Measurements from ENCODE around the gene MTMR3. TPM values are rescaled to one million over a fixed set of nuclear protein-coding genes. Genes with fewer than 3 reads are reported as not detected.

Gene MTMR3
- total RNA-seq, 2 experiments from 2014 or later: 17.6 to 22.2 TPM

DNA sequence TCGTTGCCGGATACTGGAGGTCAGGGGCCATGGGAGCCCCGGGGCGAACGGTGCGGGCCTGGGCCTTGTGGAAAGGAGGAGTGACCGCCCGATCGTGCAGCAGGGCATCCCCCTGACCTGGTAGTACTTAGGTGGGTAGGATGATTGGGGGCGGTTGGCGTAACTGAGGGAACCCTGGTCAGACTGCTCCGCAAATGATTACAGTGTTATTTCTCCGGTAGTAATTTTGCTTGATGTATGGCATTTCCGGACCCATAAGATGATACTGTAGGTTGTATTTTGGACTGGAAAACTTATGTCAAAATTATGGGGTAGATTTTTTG is 762 bp downstream of the MTMR3 start:
- intact Hi-C loops (cut with micrococcal nuclease; ENCODE audit: unreplicated experiment): loop anchor here (2.0 to 5.0 kb wide), 2 partner anchors 45 to 116 kb away; partner anchors contain the start of genes ASCC2, UQCR10 and ZMAT5
- DNase-seq (ENCODE audit: low spot score): no peak
- POLR2A ChIA-PET: interaction anchor here (0.6 kb wide), 1 partner anchor 1934 kb away, joined by 4 read pairs; no protein-coding TSS in a partner anchor
- peaks cover 17% of the 10 kb centered on the region; the same call in 1 of the 2 replicates for H3K79me2 ChIP-seq (ENCODE audit: insufficient read depth, low read depth, low read length)
- peak overlapping the region; percentile 52 for H3K27ac ChIP-seq (ENCODE audit: low read depth, low read length, poor library complexity, severe bottlenecking)
- peak overlapping the region; percentile 83 for H3K4me2 ChIP-seq (ENCODE audit: low read length)
- no peaks in the 10 kb centered on the region for H3K9me3 ChIP-seq (ENCODE audit: low read length)
- no TSS peak for BruUV-seq (replicated peaks)
- no peaks in the 10 kb centered on the region for H3K9me2 ChIP-seq (ENCODE audit: insufficient read depth, low read length)
- TF ChIP-seq CTCF (conservative IDR thresholded peaks at IDR 0.05; ENCODE audit: low read length): no peak
- TF ChIP-seq EZH2phosphoT487 (IDR thresholded peaks at IDR 0.05; ENCODE audit: borderline replicate concordance, low read depth, low read length): no peak
- CTCF ChIA-PET (ENCODE audit: unreplicated experiment): no interaction called here
- H3K4me3 ChIP-seq (ENCODE audit: low read depth, low read length, poor library complexity, severe bottlenecking): peak overlapping the region; percentile 98
- no peaks in the 10 kb centered on the region for H4K20me1 ChIP-seq (ENCODE audit: insufficient read depth, low read length)
- H3K36me3 ChIP-seq (ENCODE audit: insufficient read depth, low read length): no peaks in the 10 kb centered on the region
- peaks cover 5% of the 10 kb centered on the region for H3K4me1 ChIP-seq (ENCODE audit: insufficient read depth, low read length, poor library complexity, severe bottlenecking)
- peak overlapping the region; percentile 90 for H2AFZ ChIP-seq (ENCODE audit: low read length)

DNA sequence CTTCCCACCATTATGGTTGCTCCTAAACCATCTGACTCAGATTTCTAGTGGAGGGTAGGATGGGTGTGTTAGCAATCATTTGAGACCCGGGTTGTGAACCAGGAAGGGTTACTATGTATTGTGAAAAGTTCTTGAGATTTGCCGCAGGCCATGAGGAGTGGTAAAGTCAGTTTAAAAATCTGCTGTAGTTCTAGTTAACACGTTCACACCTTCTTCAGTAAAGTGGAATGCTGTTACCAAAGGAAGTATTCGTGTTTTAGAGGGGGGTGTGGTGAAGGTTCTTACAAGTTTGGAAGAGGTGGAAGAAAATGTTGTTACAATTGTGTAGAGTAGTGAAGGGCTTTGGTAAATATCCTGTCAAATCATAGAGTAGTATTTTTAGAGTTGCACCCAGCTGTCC is 2.6 kb downstream of the MTMR3 start:
- no peaks in the 10 kb centered on the region for H3K9me2 ChIP-seq (ENCODE audit: insufficient read depth, low read length)
- no peaks in the 10 kb centered on the region for H3K36me3 ChIP-seq (ENCODE audit: insufficient read depth, low read length)
- CTCF ChIA-PET (ENCODE audit: unreplicated experiment): no interaction called here
- no peak overlapping the region for H2AFZ ChIP-seq (ENCODE audit: low read length)
- no peak overlapping the region for H3K4me3 ChIP-seq (ENCODE audit: low read depth, low read length, poor library complexity, severe bottlenecking)
- no peaks in the 10 kb centered on the region for H3K9me3 ChIP-seq (ENCODE audit: low read length)
- POLR2A ChIA-PET: no interaction called here
- H4K20me1 ChIP-seq (ENCODE audit: insufficient read depth, low read length): no peaks in the 10 kb centered on the region; the same call in 1 of the 2 replicates
- intact Hi-C loops (cut with micrococcal nuclease; ENCODE audit: unreplicated experiment): no loop called here
- no peak overlapping the region for H3K4me2 ChIP-seq (ENCODE audit: low read length)
- H3K4me1 ChIP-seq (ENCODE audit: insufficient read depth, low read length, poor library complexity, severe bottlenecking): peaks cover 5% of the 10 kb centered on the region
- H3K27ac ChIP-seq (ENCODE audit: low read depth, low read length, poor library complexity, severe bottlenecking): no peak overlapping the region
- peaks cover 18% of the 10 kb centered on the region; the same call in 1 of the 2 replicates for H3K79me2 ChIP-seq (ENCODE audit: insufficient read depth, low read depth, low read length)
- no peak for DNase-seq (ENCODE audit: low spot score)
- BruUV-seq (replicated peaks): no TSS peak
- TF ChIP-seq CTCF (conservative IDR thresholded peaks at IDR 0.05; ENCODE audit: low read length) (no peak), EZH2phosphoT487 (IDR thresholded peaks at IDR 0.05; ENCODE audit: borderline replicate concordance, low read depth, low read length) (no peak)

GRCh38 chr22:29886596-29886995 is 3.6 kb downstream of the MTMR3 start:
- no peak overlapping the region for H3K27ac ChIP-seq (ENCODE audit: low read depth, low read length, poor library complexity, severe bottlenecking)
- DNase-seq (ENCODE audit: low spot score): no peak
- no TSS peak for BruUV-seq (replicated peaks)
- intact Hi-C loops (cut with micrococcal nuclease; ENCODE audit: unreplicated experiment): no loop called here
- ChIA-PET POLR2A (no interaction called here), CTCF (ENCODE audit: unreplicated experiment) (no interaction called here)
- no peaks in the 10 kb centered on the region for H3K9me2 ChIP-seq (ENCODE audit: insufficient read depth, low read length)
- no peak overlapping the region for H2AFZ ChIP-seq (ENCODE audit: low read length)
- no peaks in the 10 kb centered on the region; the same call in 1 of the 2 replicates for H4K20me1 ChIP-seq (ENCODE audit: insufficient read depth, low read length)
- H3K79me2 ChIP-seq (ENCODE audit: insufficient read depth, low read depth, low read length): peaks cover 18% of the 10 kb centered on the region; the same call in 1 of the 2 replicates
- H3K4me2 ChIP-seq (ENCODE audit: low read length): no peak overlapping the region
- H3K36me3 ChIP-seq (ENCODE audit: insufficient read depth, low read length): no peaks in the 10 kb centered on the region
- no peak overlapping the region for H3K4me3 ChIP-seq (ENCODE audit: low read depth, low read length, poor library complexity, severe bottlenecking)
- TF ChIP-seq EZH2phosphoT487 (IDR thresholded peaks at IDR 0.05; ENCODE audit: borderline replicate concordance, low read depth, low read length) (no peak), CTCF (conservative IDR thresholded peaks at IDR 0.05; ENCODE audit: low read length) (no peak)
- H3K9me3 ChIP-seq (ENCODE audit: low read length): no peaks in the 10 kb centered on the region
- H3K4me1 ChIP-seq (ENCODE audit: insufficient read depth, low read length, poor library complexity, severe bottlenecking): peaks cover 5% of the 10 kb centered on the region

Data from OCI-LY7 (cell line).